GOT3 (cell line): ENCODE measurements around the gene CCSER1.
"Not testable (repeated sequence)": the region's sequence is repeated elsewhere in the genome, so short reads cannot be mapped to it uniquely, and the experiment has no call there.

Experiments used
- DNase-seq: peaks from one replicate; lab custom pipeline; 2025; ENCODE audit warnings: mixed read lengths; lab: John Stamatoyannopoulos, UW

CCSER1 gene

DNA sequence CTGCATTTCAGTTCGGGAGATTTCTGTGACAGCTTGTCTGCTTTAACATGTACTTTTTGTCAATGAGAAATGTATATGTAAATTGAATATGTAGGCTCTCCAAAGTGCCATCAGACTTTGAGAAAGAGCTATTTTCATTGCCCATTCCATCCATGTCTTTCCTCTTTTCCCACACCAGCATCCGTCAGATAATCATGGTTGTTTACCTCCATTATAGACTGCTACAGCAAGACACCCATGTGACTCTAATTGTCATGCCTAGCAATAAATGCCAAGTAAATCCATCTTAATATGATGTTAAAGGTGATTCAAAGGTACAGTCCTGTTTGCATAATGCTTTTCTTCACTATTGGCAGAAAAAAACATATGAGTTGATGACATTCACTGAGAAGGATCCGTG lies 1157.3 kb downstream of the CCSER1 start:
- DNase-seq = no peak

- no peak for DNase-seq
Measured at GRCh38 chr4:91285487-91285886, 1158.3 kb downstream of the CCSER1 start.

DNA sequence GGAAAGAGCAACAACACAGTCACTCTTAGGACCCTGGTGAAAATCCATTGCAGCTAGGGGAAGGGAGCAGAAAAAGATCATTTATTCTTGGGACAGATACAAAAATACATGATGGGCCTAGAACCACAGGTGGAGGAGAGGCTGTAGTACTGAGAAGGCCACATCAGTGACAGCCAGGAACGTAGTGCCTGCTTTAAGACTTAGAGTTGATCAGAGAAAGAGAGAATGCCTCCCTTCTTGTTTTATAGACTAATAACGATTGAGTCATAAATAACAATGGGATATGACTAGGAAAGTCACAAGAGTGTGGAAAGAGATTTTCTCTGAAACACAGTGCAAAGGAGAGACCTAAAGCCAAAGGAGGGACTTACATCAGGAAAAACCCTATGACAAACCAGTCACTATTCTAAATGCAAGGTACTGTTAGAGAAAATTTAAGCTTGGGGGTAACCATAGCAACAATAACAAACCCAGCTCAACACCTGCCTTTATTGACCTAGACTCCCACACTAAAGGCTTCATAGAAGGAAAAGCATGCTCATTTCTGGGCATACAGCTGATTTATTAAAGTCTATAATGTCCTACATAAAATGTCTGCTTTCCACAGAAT lies 1161.6 kb downstream of the CCSER1 start:
- DNase-seq = no peak

DNA sequence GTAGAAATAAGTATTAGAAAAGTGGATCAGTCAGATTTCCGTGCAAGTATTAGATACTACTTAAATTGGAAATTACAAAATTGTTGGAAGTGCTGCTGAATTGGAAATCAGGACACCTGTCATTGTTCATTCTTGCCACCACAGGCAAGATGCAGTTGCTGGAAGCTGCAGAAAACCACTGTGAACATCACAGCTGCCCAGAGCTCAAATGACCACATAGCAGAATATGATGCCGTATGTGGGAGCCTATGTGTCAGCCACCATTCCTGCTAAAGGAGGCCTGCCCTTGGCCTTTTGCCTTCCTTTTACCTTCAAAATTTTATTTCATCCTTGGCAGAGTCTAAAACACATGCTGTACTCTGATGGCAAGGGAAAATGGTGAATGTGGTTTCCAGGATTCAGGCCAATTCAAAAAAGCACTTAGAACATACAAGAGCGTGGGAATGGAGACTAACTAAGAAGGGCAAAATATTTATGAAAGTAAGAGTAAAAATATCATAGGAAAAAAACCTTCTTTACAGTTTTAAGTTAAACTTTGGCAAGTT lies 1171.0 kb downstream of the CCSER1 start:
- DNase-seq = no peak

DNA sequence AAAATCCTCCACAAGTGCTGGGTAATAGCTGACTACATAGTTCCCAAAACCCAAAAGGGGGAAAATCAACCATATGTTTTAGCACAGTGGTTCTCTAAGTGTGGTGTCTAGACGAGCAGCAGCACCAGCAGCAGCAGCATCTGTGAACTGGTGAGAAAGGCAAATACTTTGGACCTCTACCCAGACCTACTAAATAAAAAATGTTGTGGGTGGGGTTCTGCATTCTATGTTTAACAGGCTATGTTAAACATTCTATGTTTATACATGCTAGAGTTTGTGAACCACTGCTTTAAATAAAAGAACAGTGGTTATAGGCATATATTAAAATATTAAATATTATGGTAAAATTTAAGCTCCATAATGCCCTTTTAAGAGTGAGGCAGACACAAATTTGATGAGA lies 1171.6 kb downstream of the CCSER1 start:
- DNase-seq = no peak

DNA sequence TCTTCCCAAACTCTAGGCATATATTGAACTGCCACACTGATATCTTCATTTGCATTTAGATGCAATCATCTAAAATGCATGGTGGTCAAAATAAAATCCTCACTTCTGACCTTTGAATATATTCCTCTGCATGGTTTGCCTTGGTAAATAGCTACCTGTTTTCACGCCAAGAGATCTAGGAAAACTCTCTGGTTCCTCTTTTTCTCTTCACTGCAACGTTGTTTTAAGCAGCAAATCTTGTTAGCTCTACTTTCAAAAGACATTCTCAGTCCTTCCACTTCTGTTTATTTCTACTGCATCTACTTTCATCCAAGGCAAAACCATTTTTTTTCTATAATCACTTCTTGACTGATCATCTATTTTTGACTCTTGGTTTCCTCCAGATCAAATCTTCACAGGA lies 1174.9 kb downstream of the CCSER1 start:
- no peak for DNase-seq

- no peak for DNase-seq
Measured at GRCh38 chr4:91304292-91304691, 1177.1 kb downstream of the CCSER1 start.

DNA sequence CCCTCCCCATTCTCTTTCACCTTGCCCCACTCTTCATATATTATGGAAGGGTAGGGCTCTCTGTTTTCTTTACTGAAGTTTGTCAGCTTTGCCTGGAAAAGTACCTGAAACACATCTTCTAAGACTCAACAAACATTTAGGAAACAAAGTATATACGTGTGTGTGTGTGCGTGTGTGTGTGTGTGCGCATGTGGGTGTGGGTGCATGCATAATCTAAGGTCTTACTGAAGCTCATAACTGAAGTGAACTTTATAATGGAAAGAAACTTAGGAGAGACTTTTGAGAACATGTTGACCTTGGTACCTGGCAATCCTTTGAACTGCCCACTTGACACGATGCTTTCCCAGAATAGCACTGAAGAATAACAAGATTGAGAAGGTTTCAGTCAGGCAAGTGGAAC lies 1190.2 kb downstream of the CCSER1 start:
- no peak for DNase-seq

DNA sequence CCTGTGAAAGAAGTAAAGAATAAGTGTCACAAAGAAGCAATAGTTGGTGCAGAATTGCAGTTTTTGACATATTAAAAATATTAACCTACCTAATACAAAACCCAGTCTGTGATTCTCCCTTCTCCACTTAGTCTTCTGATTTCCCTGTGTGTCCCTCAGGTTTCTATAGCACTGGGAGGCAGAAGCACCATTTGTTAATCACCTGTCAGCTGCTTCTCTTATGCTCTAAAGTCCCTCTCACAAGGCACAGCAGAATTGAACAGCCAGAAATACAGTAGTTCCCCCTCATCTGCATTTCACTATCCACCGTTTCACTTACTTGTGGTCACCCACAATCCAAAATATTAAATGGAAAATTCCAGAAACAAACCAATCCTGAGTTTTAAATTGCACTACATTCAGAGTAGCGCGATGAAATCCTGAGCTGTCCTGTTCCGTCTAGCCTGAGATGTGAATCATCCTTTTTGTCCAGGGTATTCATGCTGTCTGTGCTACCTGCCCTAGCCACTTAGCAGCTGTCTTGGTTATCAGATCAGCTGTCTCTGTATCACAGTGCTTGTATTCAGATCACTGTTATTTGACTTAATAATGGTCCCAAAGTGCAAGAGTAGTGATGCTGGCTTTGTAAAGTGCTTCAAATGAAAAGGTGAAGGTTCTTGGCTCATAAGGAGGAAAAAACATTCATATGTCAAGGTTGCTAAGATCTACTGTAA lies 1192.5 kb downstream of the CCSER1 start:
- no peak for DNase-seq

DNA sequence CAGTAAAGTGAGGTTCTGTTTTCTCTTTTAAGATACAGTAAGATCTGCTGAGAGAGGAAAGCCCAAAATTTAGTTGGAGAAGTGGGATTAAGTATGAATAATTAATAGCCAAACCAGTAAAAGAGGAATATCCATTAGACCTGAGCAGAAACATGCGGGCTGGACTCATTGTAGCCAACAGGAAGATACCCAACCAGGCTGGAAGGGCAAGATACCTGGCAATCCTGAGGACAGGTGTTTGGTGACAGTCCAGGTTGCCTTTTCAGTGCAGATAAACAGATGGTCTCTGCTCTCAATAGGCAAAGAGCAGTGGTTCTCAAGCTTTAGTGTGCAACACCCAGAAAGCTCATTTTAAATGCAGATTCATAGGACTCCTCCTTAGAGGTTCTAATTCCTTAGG lies 1195.8 kb downstream of the CCSER1 start:
- DNase-seq = no peak

- DNase-seq = no peak
Measured at GRCh38 chr4:91325495-91325894, 1198.3 kb downstream of the CCSER1 start.

DNA sequence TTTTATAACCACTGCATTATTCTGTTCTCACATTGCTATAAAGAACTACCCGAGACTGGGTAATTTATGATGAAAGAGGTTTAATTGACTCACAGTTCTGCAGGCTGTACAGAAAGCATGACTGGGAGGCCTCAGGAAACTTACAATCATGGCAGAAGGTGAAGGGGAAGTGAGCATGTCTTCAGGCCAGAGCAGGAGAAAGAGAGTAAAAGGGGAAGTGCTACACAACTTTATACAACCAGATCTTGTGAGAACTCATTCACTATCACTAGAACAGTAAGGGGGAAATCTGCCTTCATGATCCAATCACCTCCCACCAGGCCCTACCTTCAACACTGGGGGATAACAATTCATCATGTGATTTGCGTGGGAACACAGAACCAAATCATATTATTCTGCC lies 1199.0 kb downstream of the CCSER1 start:
- DNase-seq = not testable (repeated sequence)

DNA sequence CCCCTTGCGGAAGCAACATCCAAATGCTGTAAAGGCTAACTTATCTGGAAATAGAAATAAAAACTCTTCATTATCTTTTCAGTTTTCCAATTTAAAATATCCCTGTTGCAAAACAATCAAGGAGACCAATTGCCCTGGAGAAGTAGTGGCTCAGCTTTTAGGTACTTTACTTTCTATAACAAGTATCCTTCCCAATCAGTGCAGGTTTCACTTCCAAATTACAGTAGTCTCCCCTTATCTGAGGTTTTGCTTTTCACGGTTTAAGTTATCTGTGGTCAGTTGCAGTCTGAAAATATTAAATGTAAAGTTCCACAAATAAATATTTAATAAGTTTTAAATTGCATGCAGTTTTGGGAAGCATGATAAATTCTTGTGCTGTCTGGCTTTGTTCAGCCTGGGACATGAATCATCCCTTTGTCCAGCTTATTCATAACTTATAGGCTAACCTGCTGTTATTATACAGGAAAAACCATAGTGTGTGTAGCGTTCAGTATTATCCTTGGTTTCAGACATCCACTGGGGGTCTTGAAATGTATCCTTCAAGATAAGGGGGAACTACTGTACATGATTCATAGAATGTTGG lies 1203.5 kb downstream of the CCSER1 start:
- no peak for DNase-seq

DNA sequence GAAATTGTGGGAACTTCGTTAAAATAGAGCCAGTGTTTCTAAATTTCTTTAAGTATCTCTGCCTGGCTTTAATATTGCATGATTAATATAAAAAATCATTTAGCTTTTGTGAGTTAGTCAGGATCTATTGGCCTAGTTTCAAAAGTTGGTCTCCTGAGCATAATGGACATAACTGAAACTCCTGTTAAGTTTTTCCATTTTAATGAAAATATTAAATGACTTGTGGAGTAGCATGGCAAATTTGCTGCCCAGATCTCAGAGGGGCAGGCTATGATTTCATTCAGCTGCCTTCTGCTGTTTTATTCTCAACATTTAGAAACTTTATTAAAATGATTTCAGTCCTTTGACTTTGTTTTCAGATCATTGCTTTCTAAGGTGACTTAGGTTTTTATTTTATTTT lies 1213.6 kb downstream of the CCSER1 start:
- no peak for DNase-seq

DNA sequence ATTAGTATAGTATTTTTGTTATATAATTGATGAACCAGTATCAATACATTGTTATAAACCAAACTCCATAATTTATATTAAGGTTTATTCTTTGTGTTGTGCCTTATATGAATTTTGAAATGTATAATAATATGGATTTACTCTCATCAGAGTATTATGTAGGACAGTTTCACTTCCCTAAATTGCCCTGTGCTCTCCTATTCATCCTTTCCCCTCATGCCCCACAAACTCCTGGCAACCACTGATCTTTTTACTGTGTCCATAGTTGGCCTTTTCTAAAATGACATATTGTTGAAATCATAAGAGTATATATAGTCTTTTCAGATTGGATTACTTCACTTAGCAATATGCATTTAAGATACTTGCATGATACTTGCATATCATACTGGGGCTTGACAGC lies 1218.4 kb downstream of the CCSER1 start:
- no peak for DNase-seq

DNA sequence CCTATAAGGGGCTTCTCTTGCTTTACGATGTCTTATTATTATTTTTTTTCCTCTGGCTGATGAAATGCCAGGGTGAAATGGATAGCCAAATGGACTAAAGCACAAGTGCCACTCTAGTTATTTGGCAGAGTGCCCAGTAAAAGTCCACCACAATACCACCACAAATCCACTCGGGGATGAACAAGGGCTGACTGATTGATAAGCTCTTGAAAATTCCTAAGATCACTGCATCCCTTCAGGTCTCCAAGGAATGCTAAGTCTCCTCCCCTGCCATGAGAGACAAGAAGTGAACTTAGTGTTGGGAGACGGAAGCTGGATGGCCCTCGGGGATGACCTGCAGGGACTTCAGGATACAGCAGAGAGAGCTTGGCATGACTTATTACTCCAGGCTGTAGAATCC lies 1229.3 kb downstream of the CCSER1 start:
- not testable (repeated sequence) for DNase-seq

DNA sequence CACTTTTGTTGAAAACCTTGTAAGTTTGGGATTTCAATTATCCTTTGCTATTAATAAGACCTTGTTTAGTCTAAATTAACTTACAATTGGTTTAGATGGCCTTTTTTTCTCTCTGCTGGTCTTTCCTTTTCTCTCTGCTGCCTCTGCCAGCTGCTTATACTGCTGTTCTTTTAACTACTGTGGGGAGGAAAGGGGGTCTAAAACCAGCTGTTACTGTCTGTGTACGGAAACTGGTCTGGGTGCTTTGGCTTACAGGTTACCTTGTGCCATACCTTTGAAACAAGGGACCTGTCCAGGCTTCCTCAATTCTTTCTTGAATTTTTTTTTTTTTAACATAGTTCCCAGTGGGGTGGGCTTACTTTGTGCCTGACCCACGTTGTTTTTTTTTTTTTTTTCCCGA lies 1230.8 kb downstream of the CCSER1 start:
- DNase-seq = not testable (repeated sequence)

GRCh38 chr4:91358621-91359020 lies 1231.4 kb downstream of the CCSER1 start:
- not testable (repeated sequence) for DNase-seq

DNA sequence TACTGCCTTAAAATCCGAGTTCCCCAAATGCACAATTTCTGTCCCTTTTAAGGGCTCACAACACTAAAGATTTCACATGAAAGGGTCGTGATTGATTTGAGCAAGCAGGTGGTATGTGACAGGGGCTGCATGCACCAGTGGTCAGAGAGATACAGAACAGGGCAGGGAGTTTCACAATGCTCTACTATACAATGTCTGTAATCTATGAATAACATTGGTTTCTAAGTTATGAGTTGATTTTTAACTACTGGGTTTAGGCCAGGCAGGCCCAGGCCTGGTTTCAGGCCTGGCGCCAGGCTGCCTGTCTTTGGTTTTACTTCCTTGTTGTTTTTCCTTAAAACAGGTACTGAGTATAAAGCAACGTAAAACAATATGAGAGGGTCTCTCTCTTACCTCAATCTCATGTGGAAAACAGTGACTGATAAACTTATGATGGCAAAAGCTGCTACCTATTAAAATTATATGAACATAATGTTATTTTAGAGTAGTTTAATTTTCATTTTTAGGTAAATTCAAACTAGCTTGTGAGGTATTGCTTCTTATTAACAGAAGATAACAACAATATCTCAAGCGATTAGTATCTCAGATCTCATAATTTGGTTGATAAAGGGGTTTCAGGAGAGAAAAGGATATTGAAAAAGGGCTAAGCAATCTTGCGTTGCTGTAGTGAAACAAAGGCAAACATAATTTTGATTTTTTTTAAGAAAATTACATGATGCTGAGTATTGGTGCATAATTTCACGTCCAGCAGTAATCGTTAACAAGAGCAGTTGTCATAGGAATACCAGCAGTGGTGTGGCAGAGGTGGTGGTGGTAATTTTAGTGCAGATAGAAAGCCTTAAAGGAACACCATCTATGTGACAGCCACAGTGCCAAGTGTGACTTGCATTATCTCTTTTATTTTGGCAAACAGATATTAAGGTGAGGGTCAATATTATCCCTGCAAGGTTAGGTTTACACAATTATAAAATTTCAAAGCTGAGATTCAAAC lies 1232.1 kb downstream of the CCSER1 start:
- DNase-seq = no peak

- no peak for DNase-seq
Measured at GRCh38 chr4:91362125-91362524, 1234.9 kb downstream of the CCSER1 start.

DNA sequence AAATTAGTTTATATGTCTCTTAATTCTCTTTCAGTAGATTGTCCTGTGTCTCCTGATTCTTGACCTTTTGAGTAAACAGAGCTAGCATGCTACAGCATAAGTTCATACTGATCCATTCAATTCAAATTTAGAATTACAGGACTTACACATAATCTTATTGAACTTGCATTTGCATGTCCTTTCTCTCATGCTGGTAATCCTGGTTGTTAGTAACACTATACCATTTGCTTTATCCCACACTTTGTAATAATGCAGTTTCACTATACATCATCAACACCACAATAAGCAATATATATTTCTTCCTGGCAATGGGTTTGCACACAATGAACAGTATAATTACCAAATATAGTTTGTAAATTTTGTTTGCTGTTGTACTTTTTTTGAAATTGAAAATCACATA lies 1239.4 kb downstream of the CCSER1 start:
- DNase-seq = no peak

DNA sequence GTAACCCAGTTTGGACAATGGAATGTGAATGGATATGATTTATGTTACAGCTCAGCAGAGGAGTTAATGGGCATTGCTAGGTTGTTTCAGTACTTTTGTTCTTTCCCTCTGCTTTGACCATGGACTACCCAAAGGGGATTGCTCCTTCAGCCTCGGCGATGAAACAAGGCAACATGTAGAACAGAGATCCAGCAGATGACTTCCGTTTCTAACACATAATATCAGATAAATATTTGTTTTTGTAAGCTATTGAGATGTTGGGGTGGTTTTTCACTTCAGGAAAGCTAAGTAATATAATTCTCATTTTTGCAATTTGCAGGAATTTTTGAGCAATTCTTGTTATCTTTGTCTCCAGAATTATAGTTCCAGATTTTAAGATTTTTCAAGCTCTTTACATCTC lies 1241.9 kb downstream of the CCSER1 start:
- DNase-seq = no peak
